ENCODE data around the gene PKDCC. TPM values are rescaled to one million over a fixed set of nuclear protein-coding genes. Genes with fewer than 3 reads are reported as not detected.
"Not testable (repeated sequence)": the region's sequence is repeated elsewhere in the genome, so short reads cannot be mapped to it uniquely, and the experiment has no call there.

Gene PKDCC
- total RNA-seq, 2 donors from 2014 or later = 137 to 169 TPM

DNA sequence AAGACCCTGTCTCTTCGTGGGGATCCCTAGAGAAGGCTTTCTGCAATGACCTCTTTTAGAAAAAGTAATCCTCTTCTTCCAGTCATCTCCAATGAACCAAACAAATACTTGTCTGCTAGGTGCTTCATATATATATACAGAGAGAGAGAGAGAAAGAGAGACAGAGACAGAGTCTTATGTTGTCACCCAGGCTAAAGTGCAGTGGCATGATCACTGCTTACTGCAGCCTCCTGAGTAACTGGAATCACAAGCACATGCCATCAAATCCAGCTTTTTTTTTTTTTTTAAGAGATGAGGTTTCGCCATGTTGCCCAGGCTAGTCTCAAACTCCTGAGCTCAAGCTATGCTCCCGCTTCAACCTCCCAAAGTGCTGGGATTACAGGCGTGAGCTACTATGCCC is 18.6 kb upstream of the PKDCC start:
- intact Hi-C loops (cut with DNase I) = no loop called here
- DNase-seq (ENCODE audit: low spot score) = no peak

GRCh38 chr2:42029639-42030199 is 18.1 kb upstream of the PKDCC start:
- intact Hi-C loops (cut with DNase I) = loop anchor here in 1 of 2 donors (10.0 kb wide), 1 partner anchor 55 kb away; no protein-coding TSS in a partner anchor
- DNase-seq (ENCODE audit: low spot score) = no peak

GRCh38 chr2:42030200-42030759 is 17.5 kb upstream of the PKDCC start:
- intact Hi-C loops (cut with DNase I) = loop anchor here in 1 of 2 donors (10.0 kb wide), 1 partner anchor 55 kb away; no protein-coding TSS in a partner anchor
- DNase-seq (ENCODE audit: low spot score) = no peak

GRCh38 chr2:42030829-42031228 is 17.0 kb upstream of the PKDCC start:
- intact Hi-C loops (cut with DNase I) = loop anchor here in 1 of 2 donors (10.0 kb wide), 1 partner anchor 56 kb away; no protein-coding TSS in a partner anchor
- DNase-seq (ENCODE audit: low spot score) = no peak

GRCh38 chr2:42031281-42032223 is 16.3 kb upstream of the PKDCC start:
- no peak for DNase-seq (ENCODE audit: low spot score)
- intact Hi-C loops (cut with DNase I) = loop anchor here in 1 of 2 donors (10.0 kb wide), 1 partner anchor 57 kb away; no protein-coding TSS in a partner anchor

GRCh38 chr2:42032224-42032620 is 15.6 kb upstream of the PKDCC start:
- intact Hi-C loops (cut with DNase I) = loop anchor here in 1 of 2 donors (10.0 kb wide), 1 partner anchor 57 kb away; no protein-coding TSS in a partner anchor
- no peak for DNase-seq (ENCODE audit: low spot score)

DNA sequence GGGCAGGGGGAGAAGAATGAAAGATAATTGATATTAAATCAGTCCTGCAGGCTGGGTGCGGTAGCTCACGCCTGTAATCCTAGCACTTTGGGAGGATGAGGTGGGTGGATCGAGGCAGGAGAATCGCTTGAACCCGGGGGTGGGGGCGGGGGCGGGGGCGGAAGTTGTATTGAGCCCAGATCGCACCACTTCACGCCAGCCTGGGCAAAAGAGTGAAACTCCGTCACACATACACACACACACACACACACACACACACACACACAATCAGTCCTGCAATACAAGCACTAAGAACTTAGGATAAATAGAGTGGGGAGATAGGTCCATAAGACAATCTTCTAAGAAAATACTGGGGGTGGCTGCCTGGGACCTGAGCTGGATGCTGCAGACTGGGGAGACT is 15.1 kb upstream of the PKDCC start:
- no peak for DNase-seq (ENCODE audit: low spot score)
- intact Hi-C loops (cut with DNase I) = loop anchor here in 1 of 2 donors (10.0 kb wide), 1 partner anchor 58 kb away; no protein-coding TSS in a partner anchor

GRCh38 chr2:42034096-42034495 is 13.7 kb upstream of the PKDCC start:
- intact Hi-C loops (cut with DNase I) = loop anchor here in 1 of 2 donors (10.0 kb wide), 1 partner anchor 59 kb away; no protein-coding TSS in a partner anchor
- not testable (repeated sequence) for DNase-seq (ENCODE audit: low spot score)

DNA sequence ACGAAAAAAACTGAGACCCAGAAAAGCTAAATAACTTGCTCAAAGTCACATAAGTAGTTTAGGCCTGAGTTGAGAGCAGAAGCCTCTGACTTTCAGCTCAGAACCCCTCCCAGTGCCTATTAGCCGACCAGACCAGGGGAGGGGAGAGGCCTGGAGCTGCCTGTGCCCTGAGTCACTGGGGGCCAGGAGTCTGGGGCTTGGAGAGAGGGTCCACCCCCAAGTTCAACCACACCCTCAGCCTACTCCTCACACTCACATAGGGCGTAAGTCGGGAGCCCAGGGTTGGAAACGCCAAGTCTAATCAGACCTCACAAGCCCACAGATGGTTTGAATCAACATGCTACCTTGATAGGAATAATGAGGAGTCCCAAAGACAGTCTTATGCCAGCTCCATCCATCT is 12.6 kb upstream of the PKDCC start:
- intact Hi-C loops (cut with DNase I) = loop anchor here in 1 of 2 donors (10.0 kb wide), 1 partner anchor 60 kb away; no protein-coding TSS in a partner anchor
- no peak for DNase-seq (ENCODE audit: low spot score)

- intact Hi-C loops (cut with DNase I) = loop anchor here in 1 of 2 donors (10.0 kb wide), 1 partner anchor 62 kb away; no protein-coding TSS in a partner anchor
- DNase-seq (ENCODE audit: low spot score) = no peak
These were observed 11.4 kb upstream of the PKDCC start for GRCh38 chr2:42036413-42036812.

DNA sequence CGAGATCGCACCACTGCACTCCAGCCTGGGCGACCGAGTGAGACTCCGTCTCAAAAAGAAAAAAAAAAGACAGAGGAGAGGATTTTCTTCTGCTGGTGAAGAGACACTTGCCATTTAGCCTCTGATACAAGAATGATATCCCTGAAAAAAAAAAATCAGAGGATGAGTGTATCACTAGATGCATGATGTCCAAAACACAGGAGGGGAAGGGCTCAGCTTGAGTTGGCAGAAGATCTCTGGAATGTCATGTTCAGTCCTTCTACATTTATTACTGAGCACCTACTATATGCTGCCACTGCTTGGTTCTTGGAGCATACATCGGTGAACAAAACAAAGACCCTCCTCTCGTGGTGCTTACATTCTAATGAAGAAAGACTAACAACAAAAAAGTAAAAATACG is 10.9 kb upstream of the PKDCC start:
- no peak for DNase-seq (ENCODE audit: low spot score)
- intact Hi-C loops (cut with DNase I) = loop anchor here in 1 of 2 donors (10.0 kb wide), 1 partner anchor 62 kb away; no protein-coding TSS in a partner anchor

DNA sequence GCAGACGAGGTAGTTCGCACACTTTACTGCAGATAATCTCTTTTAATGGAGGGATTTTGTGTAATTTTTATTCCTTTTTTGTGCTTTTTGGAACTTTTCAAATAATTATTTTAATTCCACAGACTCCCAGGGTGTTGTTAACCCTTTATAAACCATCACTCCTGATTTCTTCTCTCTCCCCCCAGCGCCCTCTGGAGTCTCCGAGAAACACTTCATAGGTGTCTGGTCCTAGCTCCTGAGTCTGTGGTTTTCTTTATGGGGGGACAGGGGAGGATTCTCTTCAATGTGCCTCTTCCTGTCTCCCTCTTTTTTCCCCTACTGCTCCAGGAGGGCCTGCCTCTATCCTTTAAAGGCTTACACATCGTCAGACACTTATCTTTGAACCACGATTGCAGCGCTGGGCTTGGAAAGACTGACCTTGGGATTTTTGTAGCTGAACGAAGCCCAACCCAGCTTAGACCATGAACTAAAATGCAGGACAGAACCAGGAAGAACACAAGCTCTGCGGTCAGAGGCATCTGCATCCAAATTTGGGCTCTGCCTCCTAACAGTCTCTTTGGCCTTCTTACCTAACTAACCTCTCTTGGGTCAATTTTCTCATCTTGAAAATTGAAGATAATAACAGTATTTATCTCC is 7.1 kb upstream of the PKDCC start:
- intact Hi-C loops (cut with DNase I) = no loop called here

GRCh38 chr2:42041377-42042127 is 6.3 kb upstream of the PKDCC start:
- intact Hi-C loops (cut with DNase I) = no loop called here
- DNase-seq (ENCODE audit: low spot score) = no peak

More for the DNA sequence above, 7.1 kb upstream of the PKDCC start:
- no peak for DNase-seq (ENCODE audit: low spot score)

DNA sequence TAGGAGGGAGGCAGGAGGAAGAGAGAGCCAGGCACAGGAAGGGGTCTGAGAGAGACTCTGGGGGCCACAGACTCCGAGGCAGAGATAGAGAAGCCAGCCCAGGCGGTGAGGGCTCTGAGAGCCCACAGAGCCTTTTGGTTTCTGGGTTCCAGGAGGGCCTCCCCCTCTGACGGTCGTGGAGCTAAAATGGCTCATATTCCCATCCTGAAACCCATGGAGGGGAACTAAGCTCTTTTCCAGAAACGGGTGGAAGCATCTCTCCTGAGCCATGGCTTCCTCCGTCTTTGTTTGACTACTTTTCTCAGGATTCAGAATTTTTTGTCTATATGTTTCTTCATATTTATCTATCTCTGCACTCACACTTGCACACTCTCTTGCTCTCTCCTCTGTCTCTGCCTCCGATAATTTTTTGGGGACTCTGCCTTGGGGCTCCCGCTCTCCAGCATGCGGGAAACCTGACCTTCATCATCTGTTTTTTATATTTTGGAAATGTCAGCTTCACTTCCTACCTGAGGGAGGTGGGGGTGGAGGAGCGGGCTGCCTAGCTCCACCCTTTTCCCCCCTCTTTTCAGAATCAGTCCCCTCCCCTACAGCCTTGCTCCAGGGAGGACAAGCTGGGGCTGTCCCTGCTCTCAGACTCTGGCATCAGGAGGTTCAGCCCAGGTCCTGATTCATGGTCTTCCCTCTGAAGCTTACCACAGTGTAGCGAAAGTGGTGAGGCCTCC is 5.0 kb upstream of the PKDCC start:
- intact Hi-C loops (cut with DNase I) = no loop called here
- no peak for DNase-seq (ENCODE audit: low spot score)

DNA sequence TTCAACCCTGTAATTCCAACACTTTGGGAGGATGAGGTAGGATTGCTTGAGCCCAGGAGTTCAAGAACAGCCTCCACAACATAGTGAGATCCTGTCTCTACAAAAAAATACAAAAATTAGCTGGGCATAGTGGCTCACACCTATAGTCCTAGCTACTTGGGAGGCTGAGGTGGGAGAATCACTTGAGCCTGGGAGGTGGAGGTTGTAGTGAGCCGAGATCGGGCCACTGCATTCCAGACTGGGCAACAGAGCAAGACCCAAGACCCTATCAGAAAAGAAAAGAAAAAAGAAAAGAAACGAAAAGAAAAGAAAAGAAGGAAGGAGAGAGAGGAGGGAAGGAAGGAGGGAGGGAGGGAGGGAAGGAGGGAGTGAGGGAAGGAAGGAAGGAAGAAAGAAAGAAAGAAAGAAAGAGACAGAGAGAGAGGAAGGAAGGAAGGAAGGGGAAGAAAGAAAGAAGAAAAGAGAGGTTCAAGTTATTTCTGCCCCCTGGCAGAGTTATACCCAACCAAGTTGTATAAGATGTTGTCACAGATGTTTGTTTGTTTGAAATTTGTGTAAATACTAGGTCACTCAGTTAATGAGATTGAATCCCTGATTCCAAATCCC is 3.9 kb upstream of the PKDCC start:
- intact Hi-C loops (cut with DNase I) = no loop called here
- no peak for DNase-seq (ENCODE audit: low spot score)

DNA sequence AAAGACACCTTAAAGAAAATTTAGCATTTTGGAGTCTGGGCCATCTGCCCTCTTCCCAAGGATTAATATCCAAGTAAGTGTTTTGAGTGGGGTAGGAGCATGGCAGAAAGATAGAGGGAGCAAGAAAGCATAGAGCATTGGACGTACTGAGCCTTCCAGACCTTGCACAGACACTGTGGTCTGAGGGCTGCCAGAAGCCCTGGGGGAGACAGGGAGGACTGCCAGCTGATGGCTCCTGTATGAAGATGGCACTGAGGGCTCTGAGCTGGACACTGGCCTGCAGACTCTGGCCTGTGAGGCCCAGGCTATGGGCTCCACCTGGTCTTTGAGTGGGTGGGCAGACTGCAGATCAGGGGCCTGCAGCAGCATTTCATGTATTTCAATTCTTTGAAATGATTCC is 2.9 kb upstream of the PKDCC start:
- no peak for DNase-seq (ENCODE audit: low spot score)
- intact Hi-C loops (cut with DNase I) = no loop called here

GRCh38 chr2:42045352-42045751 is 2.5 kb upstream of the PKDCC start:
- intact Hi-C loops (cut with DNase I) = no loop called here
- DNase-seq (ENCODE audit: low spot score) = no peak
